Measurements from ENCODE around the gene LRRFIP2.

LRRFIP2 gene

GRCh38 chr3:37041546-37042195 is 132.7 kb downstream of the LRRFIP2 start:
- Histone ChIP-seq H3K4me3 (no peak overlapping the region), H3K27ac (peak overlapping the region in 1 of 2 donors; percentile 67)
- no peak for DNase-seq (ENCODE audit: low spot score)
- TF ChIP-seq CTCF (IDR thresholded peaks at IDR 0.05): no peak

- Histone ChIP-seq H3K27ac (no peak overlapping the region), H3K4me3 (no peak overlapping the region)
- TF ChIP-seq CTCF (IDR thresholded peaks at IDR 0.05): no peak
- DNase-seq (ENCODE audit: low spot score): no peak
These were observed 134.2 kb downstream of the LRRFIP2 start for GRCh38 chr3:37040231-37040630.

- no peak for TF ChIP-seq CTCF (IDR thresholded peaks at IDR 0.05)
- no peak for DNase-seq (ENCODE audit: low spot score)
- H3K4me3 ChIP-seq: no peak overlapping the region
These were observed 135.1 kb downstream of the LRRFIP2 start for GRCh38 chr3:37039161-37039846.

GRCh38 chr3:37037352-37037751 is 137.0 kb downstream of the LRRFIP2 start:
- no peak overlapping the region for H3K4me3 ChIP-seq
- DNase-seq (ENCODE audit: low spot score): no peak
- no peak for TF ChIP-seq CTCF (IDR thresholded peaks at IDR 0.05)
- no peak overlapping the region for H3K27ac ChIP-seq

More at GRCh38 chr3:37039161-37039846, 135.1 kb downstream of the LRRFIP2 start:
- H3K27ac ChIP-seq: no peak overlapping the region

- no peak for DNase-seq (ENCODE audit: low spot score)
- H3K27ac ChIP-seq: peak overlapping the region; percentile 72 to 82
- peak overlapping the region; percentile 23 for H3K4me3 ChIP-seq
- TF ChIP-seq CTCF (IDR thresholded peaks at IDR 0.05): no peak
These were observed 141.4 kb downstream of the LRRFIP2 start for GRCh38 chr3:37032961-37033360.

- H3K4me3 ChIP-seq: no peak overlapping the region
- H3K27ac ChIP-seq: peak overlapping the region; percentile 72 to 82
- DNase-seq (ENCODE audit: low spot score): no peak
- TF ChIP-seq CTCF (IDR thresholded peaks at IDR 0.05): no peak
These were observed 143.2 kb downstream of the LRRFIP2 start for GRCh38 chr3:37031096-37031682.
